Activated CD8-positive, alpha-beta memory T cell treated with anti-CD3 and anti-CD28 coated beads, Interleukin-2, amount 50 U/mL, for 24 hours (primary cell): ENCODE results near the gene SLC1A1.

Experiments
- DNase-seq: peaks from one replicate; pipeline ENCODE4 v3.0.0-alpha.2; 2020; ENCODE audit errors: extremely low read depth

The SLC1A1 gene

GRCh38 chr9:4617752-4618151, 127.5 kb downstream of the SLC1A1 start:
- DNase-seq: no peak

DNA sequence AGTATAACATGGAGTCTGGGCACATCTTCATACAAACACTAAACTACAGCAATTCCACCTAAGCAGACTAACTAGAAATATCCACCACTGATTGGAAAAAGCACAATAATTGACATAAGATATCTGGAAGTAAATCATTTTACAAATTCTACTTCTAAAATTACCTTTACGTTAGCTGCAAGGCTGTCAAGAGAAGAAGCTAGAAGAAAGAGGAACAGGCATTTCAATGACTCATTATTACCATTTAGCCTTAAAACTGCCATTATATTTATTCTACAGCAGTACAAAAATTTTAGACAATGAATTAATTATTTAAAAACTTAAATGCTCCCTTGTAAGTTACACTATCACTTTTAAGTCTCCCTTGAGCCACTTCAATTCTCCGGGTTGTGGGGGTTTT, 128.4 kb downstream of the SLC1A1 start:
- DNase-seq: no peak

GRCh38 chr9:4620057-4620765, 129.9 kb downstream of the SLC1A1 start:
- DNase-seq: no peak

GRCh38 chr9:4620881-4621555, 130.8 kb downstream of the SLC1A1 start:
- no peak for DNase-seq

- no peak for DNase-seq
Observed at GRCh38 chr9:4622016-4622415, 131.7 kb downstream of the SLC1A1 start.

- DNase-seq: no peak
Observed at GRCh38 chr9:4630836-4631235, 140.6 kb downstream of the SLC1A1 start.
